NCI-H1092 treated with DMSO at 0.1 percent for 48 hours (cell line): ENCODE results near the gene RNF182.
"Not testable (repeated sequence)": the region's sequence is repeated elsewhere in the genome, so short reads cannot be mapped to it uniquely, and the experiment has no call there.

Experiments used
- DNase-seq: peaks from one replicate; lab custom pipeline; 2025; lab: John Stamatoyannopoulos, UW

The RNF182 gene

DNA sequence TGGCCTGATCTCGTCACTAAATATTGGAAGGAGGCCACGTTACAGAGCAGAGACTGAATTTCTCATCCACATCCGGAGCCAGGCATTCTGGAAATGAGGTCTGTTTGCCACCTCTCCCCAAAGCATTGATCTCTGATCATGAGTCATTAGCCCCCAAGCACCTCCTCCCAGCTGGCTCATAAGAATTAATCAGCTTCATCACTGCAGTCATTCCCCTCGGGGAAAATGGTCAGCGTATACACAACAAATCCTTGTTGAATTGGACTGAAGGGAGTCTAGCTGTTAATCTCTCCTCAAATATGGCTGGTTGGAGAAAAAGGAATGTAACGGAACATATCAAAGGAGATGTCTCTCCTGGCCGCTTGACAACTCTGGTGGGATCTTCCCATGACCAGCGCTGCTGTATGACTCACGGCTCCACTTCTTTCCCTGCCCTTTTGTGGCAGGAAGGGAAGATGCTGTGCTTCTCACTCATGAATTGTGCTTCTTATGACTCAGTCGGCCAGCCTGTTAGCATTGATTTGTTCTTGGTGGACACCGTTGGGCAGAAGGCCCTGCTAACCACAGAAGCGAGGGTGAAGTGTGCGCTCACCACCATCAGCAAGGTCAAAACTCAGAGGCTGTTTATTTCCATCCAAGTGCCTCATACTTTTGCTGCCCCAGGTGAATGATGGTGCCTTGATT lies 76.7 kb downstream of the RNF182 start:
- DNase-seq: no peak

DNA sequence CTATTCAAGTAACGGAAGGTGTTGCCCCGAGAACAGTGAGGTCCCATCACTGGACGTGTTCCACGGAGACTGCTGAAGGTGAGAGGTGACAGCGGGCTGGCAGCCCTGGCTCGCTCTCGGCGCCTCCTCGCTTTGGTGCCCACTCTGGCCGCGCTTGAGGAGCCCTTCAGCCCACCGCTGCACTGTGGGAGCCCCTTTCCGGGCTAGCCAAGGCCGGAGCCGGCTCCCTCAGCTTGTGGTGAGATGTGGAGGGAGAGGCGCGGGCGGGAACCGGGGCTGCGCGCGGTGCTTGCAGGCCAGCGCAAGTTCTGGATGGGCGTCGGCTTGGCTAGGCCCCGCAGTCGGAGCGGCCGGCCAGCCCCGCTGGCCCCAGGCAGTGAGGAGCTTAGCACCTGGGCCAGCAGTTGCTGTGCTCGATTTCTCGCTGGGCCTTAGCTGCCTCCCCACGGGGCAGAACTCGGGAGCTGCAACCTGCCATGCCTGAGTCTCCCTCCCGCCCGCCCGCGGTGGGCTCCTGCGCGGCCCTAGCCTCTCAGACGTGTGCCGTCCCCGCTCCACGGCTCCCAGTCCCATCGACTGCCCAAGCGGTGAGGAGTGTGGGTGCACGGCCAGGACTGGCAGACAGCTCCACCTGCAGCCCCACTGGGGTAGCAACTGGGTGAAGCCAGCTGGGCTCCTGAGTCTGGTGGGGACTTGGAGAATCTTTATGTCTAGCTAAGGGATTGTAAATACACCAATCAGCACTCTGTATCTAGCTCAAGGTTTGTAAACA lies 77.6 kb downstream of the RNF182 start:
- no peak for DNase-seq

DNA sequence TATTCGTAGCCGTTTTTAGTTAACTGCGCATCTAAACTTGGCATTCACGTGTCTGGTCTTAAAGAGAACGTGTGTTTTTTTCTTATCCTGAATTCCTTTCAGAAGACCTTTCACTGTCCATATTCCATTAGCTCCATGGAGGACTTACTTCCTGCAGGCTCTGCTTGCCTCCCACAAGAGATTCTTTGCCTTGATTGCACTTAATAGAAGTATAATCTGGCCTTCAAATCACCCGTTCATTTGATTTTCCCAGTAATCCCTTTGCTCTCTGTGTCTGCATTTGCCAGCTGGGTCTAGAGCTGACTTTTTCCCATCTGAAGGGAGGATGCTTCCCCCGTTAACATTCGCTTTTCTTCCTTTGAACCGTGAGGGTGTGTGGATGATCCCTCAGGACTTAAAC lies 79.5 kb downstream of the RNF182 start:
- DNase-seq: no peak

DNA sequence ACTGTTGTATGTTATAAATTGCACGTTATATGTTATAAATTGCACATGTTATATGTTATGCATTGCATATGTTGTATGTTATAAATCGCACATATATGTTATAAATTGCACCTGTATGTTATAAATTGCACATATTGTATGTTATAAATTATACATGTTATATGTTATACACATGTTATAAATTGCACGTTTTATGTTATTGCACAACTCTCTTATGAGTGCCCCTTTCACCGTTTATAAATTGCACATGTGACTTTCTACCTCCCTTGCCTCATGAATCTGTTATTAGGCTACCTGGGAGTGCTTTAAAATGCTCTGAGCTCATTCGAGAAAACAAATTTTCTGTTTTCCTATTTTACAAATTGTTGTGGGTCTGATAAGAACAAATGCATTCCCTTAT lies 84.1 kb downstream of the RNF182 start:
- no peak for DNase-seq

DNA sequence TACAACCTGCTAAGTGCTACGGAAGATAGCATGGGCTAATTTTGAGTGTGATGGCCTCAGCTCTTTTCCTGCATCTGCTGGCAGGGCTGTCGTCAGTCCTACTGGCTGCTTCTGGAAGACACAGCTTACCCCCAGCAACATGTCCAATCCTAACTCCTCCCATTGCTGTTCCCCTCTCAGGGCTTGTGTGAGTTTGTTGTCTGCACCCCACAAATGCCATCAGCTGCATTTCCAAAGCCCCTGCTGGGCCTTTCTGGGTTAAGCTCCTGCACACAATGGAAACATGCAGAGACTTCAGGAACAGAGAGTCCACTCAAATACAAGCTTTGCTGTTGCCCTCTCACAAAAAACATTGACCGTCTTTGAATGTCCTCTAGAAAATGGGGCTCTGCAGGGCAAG lies 84.7 kb downstream of the RNF182 start:
- DNase-seq: no peak

DNA sequence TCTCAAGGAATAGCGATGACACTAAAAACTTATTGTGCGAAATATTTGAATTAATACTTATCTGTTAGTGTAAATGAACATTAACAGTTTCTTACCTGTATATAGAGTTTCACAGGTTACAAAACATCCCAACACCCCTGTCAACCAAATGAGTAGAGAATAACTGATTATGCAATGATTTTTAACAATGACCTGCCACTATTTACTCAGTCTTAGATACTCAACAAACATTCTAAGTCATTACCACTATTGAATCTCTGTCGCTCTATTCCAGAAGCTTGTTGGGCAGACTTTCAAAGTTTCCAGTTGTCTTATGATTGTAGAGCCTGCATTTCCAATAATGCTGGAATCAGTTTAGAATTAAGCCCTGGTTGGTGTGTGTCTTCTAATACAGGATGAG lies 85.5 kb downstream of the RNF182 start:
- no peak for DNase-seq

DNA sequence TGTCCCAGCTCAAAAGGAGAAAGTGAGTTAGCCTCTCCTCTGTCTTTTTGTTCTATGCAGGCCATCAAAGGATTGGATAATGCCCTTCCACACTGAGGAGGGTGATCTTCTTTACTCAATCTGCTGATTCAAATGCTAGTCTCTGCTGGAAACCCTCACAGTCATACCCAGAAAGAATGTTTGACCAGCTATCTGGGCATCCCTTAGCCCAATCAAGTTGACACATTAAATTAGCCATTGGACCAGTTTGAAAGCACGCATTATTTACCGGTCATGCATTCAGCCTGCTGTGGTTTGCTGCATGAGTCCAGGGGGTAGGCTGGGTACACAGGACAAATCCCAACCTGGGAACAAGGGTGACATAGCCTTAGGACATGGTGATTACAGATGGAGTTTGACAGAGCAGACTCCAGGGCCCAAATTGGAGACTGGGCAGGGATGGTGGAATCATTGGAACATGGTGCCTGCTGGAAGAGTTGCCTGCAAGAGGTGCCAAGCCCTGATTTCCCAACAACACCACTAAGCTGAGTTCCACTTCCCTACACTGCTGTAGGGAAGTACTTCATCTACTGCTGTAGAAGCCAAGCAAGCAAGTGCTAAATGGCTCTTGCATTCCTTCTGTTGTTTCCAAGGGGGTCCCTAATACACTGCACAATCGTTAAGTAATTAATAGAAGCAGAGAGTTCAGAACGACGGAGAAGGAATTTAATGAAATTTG lies 87.7 kb downstream of the RNF182 start:
- DNase-seq: no peak

DNA sequence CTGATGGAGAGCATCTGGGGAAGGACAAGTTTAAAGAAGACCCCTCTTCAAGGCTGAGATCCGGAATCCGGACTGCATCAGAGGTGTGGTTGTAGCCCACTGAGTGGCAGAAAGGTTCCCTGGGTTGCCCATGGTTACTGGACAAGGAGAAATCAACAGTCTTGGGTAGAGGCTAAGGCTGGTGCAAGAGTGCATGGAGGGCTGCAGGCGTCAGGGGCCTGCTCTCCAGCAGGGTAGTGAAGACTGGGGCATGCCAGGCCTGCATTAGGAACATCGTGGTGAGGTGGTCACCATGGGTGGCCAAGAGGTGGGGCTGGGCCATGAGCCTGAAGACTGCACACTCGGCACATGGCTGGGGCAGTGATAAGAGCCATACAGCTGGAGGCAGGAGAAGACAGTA lies 91.2 kb downstream of the RNF182 start:
- no peak for DNase-seq

DNA sequence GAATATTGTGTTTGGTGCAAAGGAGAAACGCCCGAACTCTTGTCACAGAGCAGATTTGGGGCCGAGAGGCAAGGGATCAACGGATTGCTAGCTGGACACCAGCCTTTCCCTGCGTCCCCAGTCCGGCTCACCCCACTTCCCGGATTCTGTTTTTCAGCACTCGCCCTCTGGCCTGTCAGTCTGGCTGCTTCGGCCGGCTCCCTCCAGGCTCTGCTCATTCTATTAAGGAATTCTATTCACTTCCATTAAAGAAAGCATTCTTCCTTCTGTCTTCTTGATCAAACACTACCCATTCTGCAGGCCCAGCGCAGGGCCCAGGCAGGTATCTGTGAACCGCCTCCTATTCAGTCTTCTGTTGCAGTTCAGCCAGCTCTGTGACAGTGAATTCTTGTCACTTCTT lies 91.7 kb downstream of the RNF182 start:
- no peak for DNase-seq

DNA sequence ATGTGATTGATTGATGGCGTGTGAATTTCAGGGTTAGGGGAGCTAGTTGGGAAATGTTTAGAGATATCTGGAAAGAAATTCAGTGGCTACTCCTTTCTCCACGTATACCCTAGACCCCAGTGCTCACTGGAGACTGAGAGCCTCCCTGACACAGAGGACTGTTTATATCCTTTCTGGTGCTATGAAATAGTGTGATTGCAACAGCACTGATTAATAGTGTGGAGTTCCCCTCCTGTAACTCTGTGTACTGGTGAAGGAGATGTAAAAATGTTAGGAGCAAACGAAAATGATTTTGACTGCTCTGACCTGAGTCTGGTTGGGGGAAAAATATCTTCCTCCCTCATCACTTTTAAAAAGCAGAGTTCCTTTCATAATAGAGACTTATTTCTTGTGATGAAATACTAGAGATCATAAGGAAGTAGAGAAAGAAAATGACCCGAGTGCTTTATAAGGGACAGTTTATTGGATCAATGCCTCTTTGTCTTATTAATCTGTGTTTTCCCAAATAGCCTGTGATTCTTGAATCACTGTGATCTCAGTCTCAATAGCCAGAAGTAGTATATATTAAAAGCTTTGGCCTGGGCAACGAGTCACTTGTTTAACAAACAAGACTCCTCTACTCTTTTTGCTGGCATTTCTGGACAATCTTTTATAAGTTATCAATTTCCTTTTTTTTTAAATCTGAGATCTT lies 92.3 kb downstream of the RNF182 start:
- no peak for DNase-seq

DNA sequence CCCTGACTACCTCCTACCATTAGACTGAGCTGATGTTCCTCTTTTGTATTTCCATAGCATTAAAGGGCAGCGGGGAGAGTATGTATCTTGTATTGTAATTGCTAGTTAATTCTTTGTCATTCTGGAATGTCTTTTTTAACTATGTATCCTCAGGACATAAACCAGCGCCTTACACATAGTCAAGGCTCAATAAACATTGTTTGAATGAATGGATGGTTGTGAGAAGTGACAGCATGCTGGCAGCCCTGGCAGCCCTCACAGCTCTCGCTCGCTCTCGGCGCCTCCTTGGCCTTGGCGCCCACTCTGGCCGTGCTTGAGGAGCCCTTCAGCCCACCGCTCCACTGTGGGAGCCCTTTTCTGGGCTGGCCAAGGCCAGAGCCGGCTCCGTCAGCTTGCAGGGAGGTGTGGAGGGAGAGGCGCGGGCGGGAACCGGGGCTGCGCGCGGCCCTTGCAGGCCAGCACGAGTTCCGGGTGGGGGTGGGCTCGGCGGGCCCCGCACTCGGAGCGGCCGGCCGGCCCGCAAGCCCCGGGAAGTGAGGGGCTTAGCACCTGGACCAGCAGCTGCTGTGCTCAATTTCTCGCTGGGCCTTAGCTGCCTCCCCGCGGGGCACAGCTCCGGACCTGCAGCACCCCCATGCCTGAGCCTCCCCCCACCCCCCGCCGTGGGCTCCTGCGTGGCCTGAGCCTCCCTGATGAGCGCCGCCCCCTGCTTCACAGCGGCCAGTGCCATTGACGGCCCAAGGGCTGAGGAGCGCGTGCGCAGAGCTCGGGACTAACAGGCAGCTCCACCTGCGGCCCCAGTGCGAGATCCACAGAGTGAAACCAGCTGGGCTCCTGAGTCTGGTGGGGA lies 93.1 kb downstream of the RNF182 start:
- DNase-seq: no peak

DNA sequence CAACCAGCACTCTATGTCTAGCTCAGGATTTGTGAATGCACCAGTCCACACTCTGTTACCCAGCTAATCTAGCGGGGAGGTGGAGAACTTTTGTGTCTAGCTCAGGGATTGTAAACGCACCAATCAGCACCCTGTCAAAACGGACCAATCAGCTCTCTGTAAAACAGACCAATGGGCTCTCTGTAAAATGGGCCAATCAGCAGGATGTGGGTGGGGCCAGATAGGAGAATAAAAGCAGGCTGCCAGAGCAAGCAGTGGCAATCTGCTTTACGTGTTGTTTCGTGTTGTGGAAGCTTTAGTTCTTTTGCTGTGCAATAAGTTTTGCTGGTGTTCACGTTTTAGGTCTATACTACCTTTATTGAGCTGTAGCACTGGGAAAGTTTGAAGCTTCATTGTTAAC lies 93.8 kb downstream of the RNF182 start:
- not testable (repeated sequence) for DNase-seq

DNA sequence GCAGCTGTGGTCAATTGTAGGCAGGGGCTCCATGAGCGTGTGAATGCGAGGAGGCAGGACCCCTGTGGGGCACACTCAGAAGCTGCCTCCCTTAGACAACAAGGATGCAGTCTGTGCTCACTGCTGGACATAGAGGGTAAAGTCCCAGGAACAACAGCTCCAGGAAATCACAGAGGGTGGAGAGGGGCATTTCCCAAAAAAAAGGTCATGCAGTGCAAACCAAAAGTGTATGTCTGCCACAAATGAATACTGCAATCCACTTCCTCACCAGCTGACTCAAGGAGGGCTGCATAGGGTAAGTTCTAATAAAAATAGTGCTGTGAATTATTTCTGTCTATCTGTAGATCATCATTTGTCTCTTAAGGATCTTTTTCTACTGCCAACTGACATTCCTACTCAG lies 95.8 kb downstream of the RNF182 start:
- DNase-seq: no peak

DNA sequence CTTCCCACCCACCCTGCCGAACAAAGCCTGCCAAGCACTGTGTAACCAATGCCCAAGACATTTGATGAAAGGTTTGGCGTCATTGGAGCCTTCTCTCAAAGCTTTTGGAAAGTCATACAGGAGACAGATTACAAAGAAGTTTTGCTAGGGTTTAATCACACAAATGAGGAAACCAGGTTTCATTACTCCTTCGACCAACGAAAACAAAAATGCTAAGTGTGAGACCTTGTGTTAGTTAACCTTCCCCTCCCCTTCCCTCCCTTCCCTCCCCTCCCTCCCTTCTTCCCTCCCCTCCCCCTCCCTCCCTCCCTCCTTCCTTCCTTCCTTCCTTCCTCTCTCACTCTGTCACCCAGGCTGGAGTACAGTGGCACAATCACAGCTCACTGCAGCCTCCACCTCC lies 96.7 kb downstream of the RNF182 start:
- DNase-seq: no peak

DNA sequence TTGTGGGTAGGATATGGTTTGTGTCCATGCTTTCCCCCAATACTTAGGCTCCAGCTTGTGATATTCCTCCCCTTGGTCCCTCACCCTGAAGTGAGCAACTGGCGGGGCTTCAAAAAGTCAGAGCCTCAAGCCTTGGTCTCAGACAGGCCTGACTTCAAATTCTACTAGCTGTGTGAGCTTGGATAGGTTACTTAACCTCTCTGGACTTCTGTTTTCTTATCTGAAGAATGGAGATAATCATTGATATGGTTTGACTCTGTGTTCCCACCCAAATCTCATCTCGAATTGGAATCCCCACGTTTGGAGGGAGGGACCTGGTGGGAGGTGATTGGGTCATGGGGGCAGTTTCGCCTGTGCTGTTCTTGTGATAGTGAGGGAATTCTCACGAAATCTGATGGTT lies 97.9 kb downstream of the RNF182 start:
- no peak for DNase-seq

DNA sequence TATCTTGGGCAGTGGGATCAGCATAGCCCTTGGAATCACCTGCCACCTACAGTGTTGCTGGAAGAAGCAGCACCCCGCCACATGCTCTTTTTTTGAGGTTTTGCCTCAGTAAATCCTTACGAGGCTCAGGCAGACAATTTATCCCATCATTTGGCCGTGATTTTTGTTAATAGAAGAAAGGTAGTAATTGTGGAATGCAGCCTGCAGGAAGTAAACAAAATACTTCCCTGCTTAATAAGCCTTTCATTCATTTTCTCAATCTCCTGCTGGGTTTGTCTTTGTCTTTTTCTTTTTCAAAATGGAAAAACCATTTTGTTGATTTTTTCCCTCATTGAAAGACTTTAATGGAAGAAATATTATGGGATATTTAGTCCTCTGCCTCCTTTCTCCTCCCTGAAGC lies 99.1 kb downstream of the RNF182 start:
- no peak for DNase-seq

DNA sequence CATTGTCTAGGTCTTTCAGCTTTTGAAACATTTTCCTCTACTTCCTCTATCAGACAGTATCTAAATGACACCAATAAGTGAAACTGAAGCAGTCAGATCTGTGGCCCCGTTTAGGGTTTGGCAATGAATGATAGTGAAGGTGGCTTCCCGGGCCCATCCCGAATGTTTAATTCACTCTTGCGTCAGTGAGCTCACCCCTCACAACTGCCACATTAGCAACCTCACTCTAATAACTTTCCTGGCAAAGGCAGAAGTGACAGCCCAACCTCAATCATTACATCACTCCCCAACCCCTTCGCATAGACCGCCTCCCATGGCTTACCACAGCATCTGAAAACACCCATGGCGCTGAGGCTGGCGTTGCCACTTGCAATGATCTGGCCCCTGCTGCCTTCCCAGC lies 100.4 kb downstream of the RNF182 start:
- no peak for DNase-seq

DNA sequence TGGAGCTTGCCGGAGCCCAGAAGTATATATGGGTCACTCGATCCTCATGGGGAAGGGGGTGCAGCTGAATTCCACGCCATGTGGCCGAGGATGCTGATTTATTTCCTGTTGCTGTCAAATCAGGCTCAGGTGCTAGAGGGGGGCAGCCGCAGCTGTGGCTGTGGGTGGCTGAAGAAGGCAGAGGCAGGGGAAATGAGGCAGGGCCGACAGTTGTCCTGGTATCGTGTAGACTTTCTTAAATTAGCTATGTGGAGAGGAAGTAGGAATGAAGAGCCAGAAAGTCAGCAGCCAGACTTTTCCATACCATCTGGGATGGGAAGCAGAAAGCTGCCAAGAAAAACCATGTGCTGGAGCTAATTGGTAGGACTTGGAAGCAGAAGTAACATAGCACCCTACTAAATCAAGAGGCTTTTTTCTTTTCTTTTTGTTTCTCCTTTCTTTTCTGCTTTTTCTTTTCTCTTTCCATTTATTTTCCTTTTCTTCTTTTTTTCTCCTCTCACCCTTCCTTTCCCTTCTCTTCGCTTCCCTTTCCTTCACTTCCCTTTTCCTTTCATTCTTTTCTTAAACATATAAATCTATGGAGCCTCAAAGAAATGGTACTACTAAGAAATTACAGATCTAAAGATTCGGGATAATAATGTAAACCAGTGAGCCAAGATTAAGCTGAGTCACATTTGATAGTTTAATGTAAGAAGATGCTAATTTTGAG lies 102.2 kb downstream of the RNF182 start:
- no peak for DNase-seq

DNA sequence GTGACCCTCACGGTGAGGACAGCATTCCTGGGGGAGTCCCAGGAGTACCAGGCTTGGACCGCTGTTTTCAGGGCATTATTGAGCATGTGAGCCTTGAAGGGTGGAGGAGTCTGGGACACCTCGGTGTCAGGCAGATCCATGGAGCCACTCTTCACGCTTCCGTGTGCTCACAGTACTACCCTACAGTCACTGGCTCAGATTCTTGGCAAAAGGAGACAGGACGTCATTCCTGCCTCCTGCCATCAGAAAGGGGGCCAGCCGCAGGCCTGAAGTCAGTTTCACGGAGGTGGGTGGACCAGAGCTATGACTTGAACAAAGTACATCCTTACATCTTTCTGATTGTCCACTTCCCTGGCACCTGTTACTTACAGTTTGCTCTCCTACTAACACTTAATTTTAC lies 103.9 kb downstream of the RNF182 start:
- no peak for DNase-seq

DNA sequence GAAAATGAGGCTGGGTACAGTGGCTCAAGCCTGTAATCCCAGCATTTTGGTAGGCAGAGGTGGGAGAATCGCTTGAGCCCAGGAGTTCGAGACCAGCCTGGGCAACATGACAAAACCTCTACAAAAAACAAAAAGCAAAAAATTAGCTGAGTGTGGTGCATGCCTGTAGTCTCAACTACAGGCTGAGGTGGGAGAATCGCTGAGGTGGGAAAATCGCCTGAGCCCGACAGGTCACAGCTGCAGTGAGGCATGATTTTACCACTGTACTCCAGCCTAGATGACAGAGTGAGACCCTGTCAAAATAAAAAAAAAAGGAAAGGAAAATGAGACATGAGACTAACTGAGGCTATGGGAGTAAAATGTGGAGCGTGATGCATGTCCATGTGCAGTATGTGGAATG lies 104.9 kb downstream of the RNF182 start:
- DNase-seq: no peak
